Hepatocyte (in vitro differentiated cells): ENCODE results near the gene SUMF1. TPM values are rescaled to one million over a fixed set of nuclear protein-coding genes. Genes with fewer than 3 reads are reported as not detected.
A peak's percentile ranks its signal among the peaks of the same experiment; 100 is the strongest.

Experiments used
- DNase-seq: peaks from one replicate; pipeline ENCODE4 v3.0.0-alpha.2; 2016; ENCODE audit warnings: low spot score
- H2AFZ ChIP-seq: fragments of 200-600 bp; sonication (generic); 2 replicates; pipeline ENCODE4 v1.6.0; 2016; ENCODE audit warnings: antibody characterized with exemption, mild to moderate bottlenecking
- H3K27ac ChIP-seq: fragments of 200-600 bp; sonication (generic); 2 replicates; pipeline ENCODE4 v1.5.1; 2016; ENCODE audit warnings: mild to moderate bottlenecking
- H3K27me3 ChIP-seq: fragments of 200-600 bp; sonication (generic); 2 replicates; pipeline ENCODE4 v1.6.1; 2016
- H3K36me3 ChIP-seq: fragments of 200-600 bp; sonication (generic); replicated peaks from 2 replicates; pipeline ENCODE4 v1.5.1; 2016; ENCODE audit warnings: low read depth; ENCODE audit not compliant: insufficient read depth
- H3K4me1 ChIP-seq: fragments of 200-600 bp; sonication (generic); 2 replicates; pipeline ENCODE4 v1.5.1; 2016; ENCODE audit warnings: mild to moderate bottlenecking, moderate library complexity; ENCODE audit not compliant: insufficient read depth
- H3K4me2 ChIP-seq: fragments of 200-600 bp; sonication (generic); 2 replicates; pipeline ENCODE4 v1.6.0; 2016
- H3K4me3 ChIP-seq: fragments of 200-600 bp; sonication (generic); 2 replicates; pipeline ENCODE4 v1.5.1; 2016; ENCODE audit warnings: mild to moderate bottlenecking
- H3K79me2 ChIP-seq: fragments of 200-600 bp; sonication (generic); 2 replicates; pipeline ENCODE4 v1.6.0; 2017; ENCODE audit warnings: mild to moderate bottlenecking
- H3K9me2 ChIP-seq: fragments of 200-600 bp; sonication (generic); replicated peaks from 2 replicates; pipeline ENCODE4 v1.6.0; 2017; ENCODE audit warnings: mild to moderate bottlenecking; ENCODE audit not compliant: insufficient read depth
- H3K9me3 ChIP-seq: fragments of 200-600 bp; sonication (generic); 2 replicates; pipeline ENCODE4 v1.5.1; 2016; ENCODE audit warnings: low read depth, mild to moderate bottlenecking
- H4K20me1 ChIP-seq: fragments of 200-600 bp; sonication (generic); 2 replicates; pipeline ENCODE4 v1.6.0; 2016; ENCODE audit warnings: mild to moderate bottlenecking; ENCODE audit not compliant: insufficient read depth, poor library complexity, severe bottlenecking
- CTCF ChIP-seq: fragments of 200-600 bp; sonication (generic); IDR thresholded peaks from 2 replicates; pipeline ENCODE4 v1.5.1; 2016; ENCODE audit warnings: antibody characterized with exemption, mild to moderate bottlenecking; ENCODE audit not compliant: poor library complexity
- EZH2 ChIP-seq: fragments of 200-600 bp; sonication (generic); IDR thresholded peaks from 2 replicates; pipeline ENCODE4 v1.6.1; 2016; ENCODE audit warnings: antibody characterized with exemption, mild to moderate bottlenecking, borderline replicate concordance
- EZH2phosphoT487 ChIP-seq: fragments of 200-600 bp; sonication (generic); IDR thresholded peaks from one replicate; pipeline ENCODE4 v1.6.1; 2018; ENCODE audit warnings: antibody characterized with exemption, mild to moderate bottlenecking, low read depth, moderate library complexity; ENCODE audit not compliant: unreplicated experiment, severe bottlenecking
- WGBS: methylation state at CpG from one replicate; pipeline ENCODE4 v1.1.6; 2016; ENCODE audit warnings: low lambda C conversion rate; ENCODE audit errors: missing lambda C conversion rate; 5-methylcytosine and 5-hydroxymethylcytosine counted together
- polyA plus RNA-seq: library from polyadenylated mRNA; unstranded; fragments of >200 nt; fragmentation: Nextera tagmentation; extraction: Ambion mirVana; gene quantifications from 2 replicates; pipeline ENCODE4 v1.2.1, GENCODE V29; 2016
- total RNA-seq: library from RNA; depleted of rRNA; stranded (reverse); fragments of >200 nt; gene quantifications from 2 replicates; pipeline ENCODE4 v1.2.3, GENCODE V29; 2014

SUMF1 gene
- total RNA-seq (49.6 and 59.0 TPM in 2 replicates), polyA plus RNA-seq (43.1 and 55.5 TPM in 2 replicates)

GRCh38 chr3:4466741-4467521, at the start of gene SUMF1:
TSS of gene SUMF1 (minus strand) at chr3:4467269. CDS start at chr3:4467245, 24 bp downstream.
- H3K9me3 ChIP-seq = no peaks in the 10 kb centered on the region

GRCh38 chr3:4515916-4516579, 49.0 kb upstream of the SUMF1 start:
- peak overlapping the region; percentile 52 for H3K27ac ChIP-seq

More at GRCh38 chr3:4466741-4467521, at the start of gene SUMF1:
- Histone ChIP-seq H3K9me2 (no peaks in the 10 kb centered on the region), H2AFZ (peak within 1 kb of the TSS; percentile 95), H3K36me3 (no peaks in the 10 kb centered on the region), H3K4me1 (no peaks in the 10 kb centered on the region), H3K27me3 (no peaks in the 10 kb centered on the region), H4K20me1 (no peaks in the 10 kb centered on the region), H3K4me2 (peak within 1 kb of the TSS; percentile 75), H3K79me2 (peaks cover 18% of the 10 kb centered on the region), H3K27ac (peak within 1 kb of the TSS; percentile 89), H3K4me3 (peak within 1 kb of the TSS; percentile 88)
- TF ChIP-seq EZH2phosphoT487 (no peak), CTCF (no peak), EZH2 (no peak)
- under 1% methylated on average over 47 of the region's 47 CpGs for WGBS
- DNase-seq = peak; percentile 91

GRCh38 chr3:4514916-4515315, 47.8 kb upstream of the SUMF1 start:
- no peaks in the 10 kb centered on the region for H3K9me2 ChIP-seq
- H3K4me2 ChIP-seq = peak overlapping the region; percentile 46
- peaks cover 12% of the 10 kb centered on the region for H3K79me2 ChIP-seq
- no peaks in the 10 kb centered on the region for H3K27me3 ChIP-seq
- no peak overlapping the region for H3K4me3 ChIP-seq
- H3K36me3 ChIP-seq = no peaks in the 10 kb centered on the region
- peaks cover 22% of the 10 kb centered on the region for H3K4me1 ChIP-seq
- TF ChIP-seq EZH2phosphoT487 (no peak), EZH2 (no peak), CTCF (no peak)
- DNase-seq = no peak
- no peaks in the 10 kb centered on the region for H3K9me3 ChIP-seq
- H3K27ac ChIP-seq = peak overlapping the region; percentile 52
- no peaks in the 10 kb centered on the region for H4K20me1 ChIP-seq
- no peak overlapping the region for H2AFZ ChIP-seq
- WGBS = 42% methylated on average over 1 of the region's 1 CpG

More at GRCh38 chr3:4515916-4516579, 49.0 kb upstream of the SUMF1 start:
- Histone ChIP-seq H3K79me2 (peaks cover 2% of the 10 kb centered on the region), H3K4me1 (peaks cover 22% of the 10 kb centered on the region), H3K9me2 (no peaks in the 10 kb centered on the region), H2AFZ (no peak overlapping the region), H3K4me2 (no peak overlapping the region), H3K36me3 (no peaks in the 10 kb centered on the region), H3K4me3 (no peak overlapping the region), H4K20me1 (no peaks in the 10 kb centered on the region), H3K27me3 (no peaks in the 10 kb centered on the region), H3K9me3 (no peaks in the 10 kb centered on the region)
- WGBS = 79% methylated on average over 7 of the region's 7 CpGs
- TF ChIP-seq EZH2phosphoT487 (no peak), EZH2 (no peak), CTCF (no peak)
- DNase-seq = no peak
